C1 segment of cervical spinal cord (tissue), 14 donors: ENCODE results near the gene IDH3B.
"Not testable (repeated sequence)": the region's sequence is repeated elsewhere in the genome, so short reads cannot be mapped to it uniquely, and the experiment has no call there.

Source experiments
- DNase-seq, 14 donors: peaks; one replicate each; lab custom pipeline; 2025; lab: John Stamatoyannopoulos, UW

IDH3B gene

GRCh38 chr20:2695206-2695983 lies 31.4 kb upstream of the IDH3B start:
- no peak for DNase-seq

GRCh38 chr20:2694519-2694918 lies 30.5 kb upstream of the IDH3B start:
- no peak for DNase-seq

DNA sequence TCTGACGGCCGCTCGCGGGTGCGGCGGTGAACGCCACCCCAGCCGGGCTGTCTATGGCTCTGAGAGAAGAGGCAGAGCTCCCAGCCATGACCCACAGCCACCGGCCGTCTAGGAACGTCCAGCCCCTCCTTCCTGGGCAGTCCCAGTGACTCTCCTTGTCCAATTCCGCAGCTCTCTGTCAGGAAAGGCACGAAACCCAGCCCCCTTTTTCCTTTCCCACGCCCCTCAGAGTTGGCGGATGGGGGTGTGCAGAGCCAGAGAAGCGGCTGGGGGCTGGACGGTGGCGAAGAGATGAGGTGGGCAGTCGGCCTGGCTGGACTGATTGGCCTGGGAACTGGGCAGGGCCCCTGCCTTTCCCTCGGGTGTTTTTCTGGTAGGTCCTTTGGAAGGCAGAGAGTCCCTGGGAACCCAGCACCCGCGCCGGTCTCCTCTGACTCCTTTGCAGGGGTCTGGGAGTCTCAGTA lies 30.0 kb upstream of the IDH3B start:
- no peak for DNase-seq

DNA sequence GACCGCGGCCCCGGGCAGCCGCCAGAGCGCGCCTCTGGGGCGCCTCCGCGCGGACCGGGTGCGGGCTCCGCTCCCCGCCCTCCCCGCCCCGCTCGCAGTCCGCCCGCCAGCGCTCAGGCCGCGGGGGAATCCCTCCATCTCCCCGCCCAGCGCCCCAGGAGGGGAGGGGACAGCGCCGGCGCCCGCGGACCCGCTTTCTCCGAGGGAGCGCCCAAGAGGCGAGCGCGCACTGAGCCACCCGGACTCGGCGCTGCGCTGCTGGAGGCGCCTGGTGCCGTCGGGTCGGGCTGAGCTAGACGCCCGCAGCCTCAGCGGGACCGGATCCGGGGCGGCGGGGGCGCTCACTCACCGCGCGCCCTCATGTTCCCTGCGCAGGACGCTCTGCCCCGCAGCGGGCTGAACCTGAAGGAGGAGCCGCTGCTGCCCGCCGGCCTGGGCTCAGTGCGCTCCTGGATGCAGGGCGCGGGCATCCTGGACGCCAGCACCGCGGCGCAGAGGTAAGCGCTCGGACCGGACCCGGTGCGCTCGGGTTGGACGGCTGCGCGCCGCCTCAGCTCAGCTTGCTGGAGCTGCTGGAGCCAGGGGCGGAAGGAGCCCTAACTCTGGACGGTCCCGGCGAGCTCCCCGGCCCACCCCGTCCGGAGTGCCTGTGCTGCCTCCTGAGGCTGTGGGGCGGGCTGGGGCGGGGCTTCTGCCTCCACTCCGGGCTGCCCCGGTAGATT lies 29.4 kb upstream of the IDH3B start:
- peak in 4 of 14 donors; percentile 2 to 52 (median 42) for DNase-seq

GRCh38 chr20:2692886-2693285 lies 28.9 kb upstream of the IDH3B start:
- no peak for DNase-seq

DNA sequence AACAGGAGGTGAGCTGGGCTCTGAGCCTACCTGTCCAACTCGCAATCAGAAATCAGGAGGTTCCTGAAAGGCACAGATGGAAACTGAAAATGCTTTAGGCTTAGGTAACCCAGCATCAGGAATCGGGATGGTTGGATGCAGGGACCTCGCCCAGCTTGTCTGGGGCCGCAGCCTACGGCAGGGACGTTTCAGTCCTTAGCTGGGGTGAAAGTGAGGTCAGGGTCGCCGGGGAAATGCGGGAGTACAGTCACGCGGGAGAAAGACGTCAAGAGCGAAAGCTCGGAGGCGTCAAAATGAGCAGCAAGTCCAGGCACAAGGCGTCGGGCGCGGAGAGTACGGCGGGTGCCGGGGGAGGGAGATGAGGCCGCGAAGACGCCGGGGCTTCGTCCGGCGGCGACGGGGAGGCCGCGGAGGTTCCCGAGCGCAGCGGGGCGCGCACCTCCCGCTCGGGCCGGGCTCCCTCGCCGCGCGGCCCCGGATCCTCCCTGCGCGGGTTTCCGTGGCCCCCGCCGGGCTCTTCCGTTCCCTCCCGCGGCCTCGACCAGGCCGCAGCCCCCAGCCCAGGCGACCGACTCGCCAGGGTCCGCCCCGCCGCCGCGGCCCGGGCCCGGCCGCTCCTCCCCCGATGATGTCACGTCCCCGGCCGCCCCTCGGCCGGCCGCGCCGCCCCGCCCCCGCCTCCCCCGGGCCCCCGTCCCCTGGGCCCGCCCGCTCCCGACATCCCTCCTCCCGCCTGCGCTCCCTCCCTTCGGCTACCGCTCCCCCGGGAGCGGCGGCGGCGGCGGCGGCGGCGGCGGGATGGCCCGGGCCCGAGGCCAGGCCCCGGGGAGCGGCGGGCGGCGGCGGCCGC lies 28.2 kb upstream of the IDH3B start, which contains the start of gene EBF4:
Gene EBF4, plus strand, starts transcription at position 745 of the 850 bp plus-strand sequence. CDS start 866 bp downstream, outside the sequence.
- DNase-seq: peak in 6 of 14 donors; percentile 7 to 65 (median 36)

GRCh38 chr20:2691663-2692035 lies 27.6 kb upstream of the IDH3B start:
- DNase-seq: no peak

DNA sequence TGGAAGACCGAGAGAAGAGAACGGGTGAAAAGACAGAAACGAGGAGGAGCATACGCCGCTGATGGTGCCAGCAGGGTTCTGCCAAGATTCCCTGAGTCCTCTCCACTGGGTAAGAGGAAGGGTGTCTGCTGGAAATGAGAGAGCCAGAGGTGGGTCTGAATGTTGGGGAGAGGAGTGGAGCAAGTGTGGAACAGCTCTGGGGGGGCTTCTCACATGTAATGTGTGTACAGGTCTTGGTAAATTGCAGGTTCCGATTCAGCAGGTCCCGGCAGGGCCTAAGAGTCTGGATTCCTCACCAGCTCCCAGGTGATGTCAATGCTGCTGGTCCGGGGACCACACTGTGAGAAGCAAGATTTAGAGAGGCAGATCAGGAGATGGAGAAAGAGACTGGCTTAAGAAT lies 27.1 kb upstream of the IDH3B start:
- DNase-seq: no peak

- DNase-seq: no peak
Measured at GRCh38 chr20:2690718-2691117, 26.7 kb upstream of the IDH3B start.

- no peak for DNase-seq
Measured at GRCh38 chr20:2690213-2690612, 26.2 kb upstream of the IDH3B start.

GRCh38 chr20:2688041-2688591 lies 24.1 kb upstream of the IDH3B start:
- peak in 7 of 14 donors; percentile 9 to 60 (median 15) for DNase-seq

GRCh38 chr20:2687514-2687913 lies 23.5 kb upstream of the IDH3B start:
- no peak for DNase-seq

DNA sequence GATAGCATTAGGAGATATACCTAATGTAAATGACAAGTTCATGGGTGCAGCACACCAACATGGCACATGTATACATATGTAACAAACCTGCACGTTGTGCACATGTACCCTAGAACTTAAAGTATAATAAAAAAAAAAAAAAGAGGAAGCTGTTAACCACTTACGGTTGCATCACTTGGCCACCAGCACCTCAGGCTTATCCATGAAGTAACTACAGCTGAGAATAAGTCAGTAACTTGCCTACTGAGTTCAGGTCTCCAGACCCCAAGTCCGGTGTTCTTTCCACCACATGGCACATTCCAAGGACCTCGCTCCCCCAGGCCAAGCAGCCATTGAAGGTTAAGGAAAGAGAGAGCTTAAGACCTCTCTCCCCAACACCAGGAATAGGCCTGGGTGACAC lies 20.8 kb upstream of the IDH3B start:
- not testable (repeated sequence) for DNase-seq

GRCh38 chr20:2682040-2682439 lies 18.0 kb upstream of the IDH3B start:
- not testable (repeated sequence) for DNase-seq

DNA sequence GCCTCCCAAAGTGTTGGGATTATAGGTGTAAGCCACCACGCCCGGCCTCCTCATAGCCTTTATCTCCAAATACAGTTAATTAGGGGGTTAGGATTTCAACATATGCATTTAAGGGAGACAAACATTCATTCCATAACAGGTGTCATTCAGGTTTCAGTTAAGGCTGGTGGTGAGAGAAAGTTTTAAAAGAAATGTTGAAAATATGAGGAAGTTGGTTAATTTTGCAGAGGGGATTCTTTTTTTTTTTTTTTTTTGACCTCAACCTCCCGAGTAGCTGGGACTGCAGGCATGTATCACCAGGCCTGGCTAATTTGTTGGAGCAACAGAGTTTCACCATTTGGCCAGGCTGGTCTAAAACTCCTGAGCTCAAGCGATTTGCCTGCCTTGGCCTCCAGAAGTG lies 16.0 kb upstream of the IDH3B start:
- DNase-seq: no peak

DNA sequence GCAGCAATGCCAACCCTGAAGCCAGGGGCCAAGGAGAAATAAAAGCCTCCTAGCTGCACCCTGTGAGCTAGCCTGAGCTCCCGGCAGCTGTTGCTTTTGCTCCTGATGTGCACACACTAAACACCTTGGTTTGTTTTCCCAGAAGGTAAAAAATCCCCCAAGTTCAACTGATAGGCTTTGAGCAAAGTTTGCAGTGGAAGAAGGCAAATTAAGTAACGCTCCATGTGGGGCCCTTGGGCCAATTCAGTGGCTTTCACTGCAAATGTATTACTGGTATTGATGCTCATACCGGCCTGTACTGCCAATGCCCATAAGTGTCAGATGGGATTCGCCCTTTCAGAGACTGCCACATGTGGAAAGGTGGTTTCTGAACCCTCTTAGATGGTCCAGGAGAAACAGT lies 9.4 kb upstream of the IDH3B start:
- DNase-seq: no peak

DNA sequence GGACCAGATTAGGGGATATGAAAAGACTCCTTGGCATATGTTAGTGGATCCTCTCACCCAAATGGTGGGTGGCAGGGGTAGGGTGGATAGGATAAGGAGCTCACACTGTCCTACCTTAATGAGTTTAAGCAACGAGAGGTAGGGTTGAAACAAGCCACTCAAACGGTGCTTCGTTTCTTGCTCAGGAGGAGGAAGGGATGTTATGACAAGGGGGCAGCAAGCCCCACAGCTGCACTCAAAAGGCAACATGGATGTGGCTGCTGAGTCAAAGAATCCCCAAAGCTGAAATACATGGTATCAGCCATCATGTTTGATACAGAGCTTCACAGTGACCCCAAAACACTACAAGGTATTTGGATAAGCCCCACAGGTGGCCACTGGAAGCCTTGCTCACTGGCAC lies 8.4 kb upstream of the IDH3B start:
- no peak for DNase-seq

GRCh38 chr20:2671977-2672376 lies 8.0 kb upstream of the IDH3B start:
- no peak for DNase-seq

GRCh38 chr20:2663364-2663886 lies 591 bp downstream of the IDH3B start:
- no peak for DNase-seq

DNA sequence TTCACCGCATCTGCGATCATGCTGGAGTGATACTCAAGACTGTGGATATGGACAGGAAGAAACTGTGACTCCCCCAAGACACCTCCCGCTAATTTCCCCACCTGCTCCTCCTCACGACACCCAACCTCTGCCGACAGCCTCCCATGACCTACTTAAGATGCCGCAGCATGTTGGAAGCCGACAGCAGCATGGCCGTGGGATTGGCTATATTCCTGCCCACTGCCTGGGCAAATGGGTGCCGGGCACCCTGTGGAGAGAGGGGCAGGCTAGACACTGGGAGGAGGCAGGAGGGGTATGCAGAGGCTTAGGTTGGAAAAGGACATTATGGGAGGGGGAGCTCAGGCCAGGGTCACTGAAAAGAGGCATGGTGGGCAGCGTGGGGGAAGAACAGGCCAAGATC lies 4.5 kb downstream of the IDH3B start:
- DNase-seq: no peak
